ENCODE data around the gene DBNDD2.

DNA sequence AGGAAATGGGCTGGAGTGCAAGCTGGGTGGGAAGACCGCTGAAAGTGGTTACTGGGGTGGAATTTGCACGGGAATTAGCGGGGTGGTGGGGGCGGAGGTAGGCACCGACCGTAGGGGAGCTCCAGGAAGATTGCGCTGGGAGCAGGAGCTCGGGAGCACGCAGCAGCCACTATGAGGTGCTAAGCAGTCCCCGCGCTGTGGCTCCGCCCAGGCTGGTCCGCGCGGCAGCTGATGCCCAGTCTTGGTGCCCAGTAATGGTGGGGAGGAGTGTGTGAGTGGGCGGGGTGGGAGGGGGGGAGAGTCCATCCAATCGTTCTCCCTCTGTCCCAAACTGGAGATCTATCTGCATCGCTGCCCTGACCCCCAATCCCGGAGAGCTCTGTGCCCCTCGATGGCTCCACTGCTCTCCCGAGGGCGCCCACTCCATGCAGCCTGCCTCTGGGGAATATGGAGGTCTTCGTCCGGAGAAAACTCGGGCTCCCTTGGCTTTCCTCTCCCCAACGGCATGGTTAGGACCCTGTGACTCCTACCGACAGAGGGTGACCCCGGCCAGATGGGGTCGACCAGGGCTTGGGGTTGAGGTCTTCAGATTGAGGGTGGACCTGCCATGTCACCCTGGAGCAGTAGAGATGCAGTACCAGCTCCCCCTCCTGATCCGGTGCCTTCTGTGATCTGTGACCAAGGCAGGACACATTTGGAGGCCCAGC, 35.3 kb upstream of the DBNDD2 start:
- no peak for TF ChIP-seq CTCF (IDR thresholded peaks at IDR 0.05; ENCODE audit: insufficient read depth, low read length, poor library complexity, severe bottlenecking)
- no peak for TF ChIP-seq EZH2phosphoT487 (conservative IDR thresholded peaks at IDR 0.05; ENCODE audit: low read length)

All from SU-DHL-6 (cell line).